Mammary epithelial cell (primary cell): ENCODE measurements around the gene COBL.

Source experiments
- EZH2 ChIP-seq: IDR thresholded peaks from 2 replicates; pipeline ENCODE4 v1.6.1; 2012; ENCODE audit warnings: low read length, inconsistent platforms, borderline replicate concordance
- TF ChIP-seq, protein P1 (sequence below), 2 donors: IDR thresholded peaks in 1 of 2; conservative IDR thresholded peaks in 1 of 2; 2 replicates each; pipeline ENCODE4 v1.5.1; 2011 to 2012; ENCODE audit warnings: inconsistent platforms in 2 of 2, low read length in 2 of 2, mild to moderate bottlenecking in 2 of 2, control low read depth in 1 of 2, low read depth in 1 of 2; ENCODE audit not compliant: insufficient read depth in 1 of 2; ENCODE audit errors: extremely low read depth in 1 of 2

DNA sequence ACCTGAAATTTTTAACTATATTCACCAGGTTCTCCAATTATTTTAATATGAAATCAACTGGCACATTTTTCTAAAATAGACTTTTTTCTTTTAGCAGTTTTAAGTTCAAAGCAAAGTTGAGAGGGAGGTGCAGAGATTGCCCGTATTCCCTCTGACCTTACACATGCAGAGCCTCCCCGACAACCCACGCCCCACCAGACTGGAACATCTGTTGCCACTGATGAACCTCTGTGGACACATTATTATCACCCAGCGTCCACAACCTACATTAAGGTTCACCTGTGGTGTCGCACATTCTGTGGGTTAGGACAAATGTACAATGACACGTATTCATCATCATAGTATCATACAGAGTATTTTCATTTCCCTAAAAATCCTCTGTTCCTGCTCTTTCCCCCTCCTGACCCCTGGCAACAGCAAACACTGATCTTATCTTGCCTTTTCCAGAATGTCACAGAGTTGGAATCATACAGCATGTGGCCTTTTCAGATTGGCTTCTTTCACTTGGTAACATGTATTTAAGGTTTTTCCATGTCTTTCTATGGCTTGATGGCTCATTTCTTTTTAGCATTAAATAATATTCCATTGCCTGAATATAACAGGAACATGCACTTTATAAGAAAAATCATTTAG is 37.1 kb downstream of the COBL start:
- no peak for TF ChIP-seq EZH2
- TF ChIP-seq, protein P1, sequence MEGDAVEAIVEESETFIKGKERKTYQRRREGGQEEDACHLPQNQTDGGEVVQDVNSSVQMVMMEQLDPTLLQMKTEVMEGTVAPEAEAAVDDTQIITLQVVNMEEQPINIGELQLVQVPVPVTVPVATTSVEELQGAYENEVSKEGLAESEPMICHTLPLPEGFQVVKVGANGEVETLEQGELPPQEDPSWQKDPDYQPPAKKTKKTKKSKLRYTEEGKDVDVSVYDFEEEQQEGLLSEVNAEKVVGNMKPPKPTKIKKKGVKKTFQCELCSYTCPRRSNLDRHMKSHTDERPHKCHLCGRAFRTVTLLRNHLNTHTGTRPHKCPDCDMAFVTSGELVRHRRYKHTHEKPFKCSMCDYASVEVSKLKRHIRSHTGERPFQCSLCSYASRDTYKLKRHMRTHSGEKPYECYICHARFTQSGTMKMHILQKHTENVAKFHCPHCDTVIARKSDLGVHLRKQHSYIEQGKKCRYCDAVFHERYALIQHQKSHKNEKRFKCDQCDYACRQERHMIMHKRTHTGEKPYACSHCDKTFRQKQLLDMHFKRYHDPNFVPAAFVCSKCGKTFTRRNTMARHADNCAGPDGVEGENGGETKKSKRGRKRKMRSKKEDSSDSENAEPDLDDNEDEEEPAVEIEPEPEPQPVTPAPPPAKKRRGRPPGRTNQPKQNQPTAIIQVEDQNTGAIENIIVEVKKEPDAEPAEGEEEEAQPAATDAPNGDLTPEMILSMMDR (conservative IDR thresholded peaks at IDR 0.05 in 1 of 2, IDR thresholded peaks at IDR 0.05 in 1 of 2; ENCODE audit: extremely low read depth in 1 of 2, insufficient read depth in 1 of 2, low read depth in 1 of 2, low read length in 2 of 2), result no peak
